GM23338 (cell line): ENCODE measurements around the gene TRAPPC12. TPM values are rescaled to one million over a fixed set of nuclear protein-coding genes. Genes with fewer than 3 reads are reported as not detected.
A peak's percentile ranks its signal among the peaks of the same experiment; 100 is the strongest.

Experiments
- ATAC-seq: fragments of 200-7000 bp; cut with Tn5 transposase; 3 replicates; pipeline ENCODE4 v1.9.1; 2020
- DNase-seq: peaks from one replicate; pipeline ENCODE4 v3.0.0-alpha.2; 2015; ENCODE audit warnings: low spot score
- H2AFZ ChIP-seq: fragments of 200-600 bp; sonication (generic); 2 replicates; pipeline ENCODE4 v1.8.0; 2016; ENCODE audit warnings: antibody characterized with exemption, mild to moderate bottlenecking, moderate library complexity
- H3F3A ChIP-seq: fragments of 200-600 bp; sonication (generic); replicated peaks from 2 replicates; pipeline ENCODE4 v1.8.0; 2017; ENCODE audit warnings: antibody characterized with exemption, mixed run types, low read depth
- H3K27ac ChIP-seq: fragments of 200-600 bp; sonication (generic); 2 replicates; pipeline ENCODE4 v1.6.1; 2016; ENCODE audit warnings: low read depth
- H3K27me3 ChIP-seq: fragments of 200-600 bp; sonication (generic); 2 replicates; pipeline ENCODE4 v1.8.0; 2016; ENCODE audit warnings: mild to moderate bottlenecking, mixed run types, moderate library complexity; ENCODE audit not compliant: insufficient read depth
- H3K36me3 ChIP-seq: fragments of 200-600 bp; sonication (generic); 2 replicates; pipeline ENCODE4 v1.8.0; 2016; ENCODE audit warnings: mild to moderate bottlenecking; ENCODE audit not compliant: insufficient read depth
- H3K4me1 ChIP-seq: fragments of 200-600 bp; sonication (generic); 2 replicates; pipeline ENCODE4 v1.8.0; 2016; ENCODE audit warnings: mild to moderate bottlenecking, moderate library complexity; ENCODE audit not compliant: insufficient read depth
- H3K4me2 ChIP-seq: fragments of 200-600 bp; sonication (generic); 2 replicates; pipeline ENCODE4 v1.7.1; 2017; ENCODE audit warnings: mixed run types
- H3K4me3 ChIP-seq: fragments of 200-600 bp; sonication (generic); 2 replicates; pipeline ENCODE4 v1.6.1; 2016; ENCODE audit warnings: mixed run types
- H3K79me2 ChIP-seq: fragments of 200-600 bp; sonication (generic); replicated peaks from 2 replicates; pipeline ENCODE4 v1.8.0; 2017; ENCODE audit warnings: mild to moderate bottlenecking; ENCODE audit not compliant: insufficient read depth
- H3K9me2 ChIP-seq: fragments of 200-600 bp; sonication (generic); 2 replicates; pipeline ENCODE4 v1.8.0; 2017; ENCODE audit not compliant: insufficient read depth
- H4K20me1 ChIP-seq: fragments of 200-600 bp; sonication (generic); replicated peaks from 2 replicates; pipeline ENCODE4 v1.8.0; 2017; ENCODE audit warnings: mild to moderate bottlenecking; ENCODE audit not compliant: insufficient read depth
- H3K27ac Mint-ChIP-seq: 2 replicates; pipeline ENCODE4 v1.8.0; 2020; ENCODE audit warnings: inconsistent platforms, mild to moderate bottlenecking, moderate library complexity, mixed read lengths
- H3K27me3 Mint-ChIP-seq: 3 replicates; pipeline ENCODE4 v1.8.0; 2022; ENCODE audit warnings: low read depth, mild to moderate bottlenecking, moderate library complexity, mixed read lengths, inconsistent platforms; ENCODE audit not compliant: insufficient read depth, poor library complexity
- H3K36me3 Mint-ChIP-seq: 3 replicates; pipeline ENCODE4 v1.8.0; 2021; ENCODE audit warnings: low read depth, mild to moderate bottlenecking, inconsistent platforms, moderate library complexity, mixed read lengths
- H3K4me1 Mint-ChIP-seq: 3 replicates; pipeline ENCODE4 v1.8.0; 2020; ENCODE audit warnings: mild to moderate bottlenecking, inconsistent platforms, mixed read lengths
- H3K4me3 Mint-ChIP-seq: 3 replicates; pipeline ENCODE4 v1.8.0; 2021; ENCODE audit warnings: moderate library complexity, mild to moderate bottlenecking, inconsistent platforms, mixed read lengths
- H3K9me3 Mint-ChIP-seq: 3 replicates; pipeline ENCODE4 v1.8.0; 2020; ENCODE audit warnings: moderate library complexity, mild to moderate bottlenecking, inconsistent platforms, mixed read lengths
- CREB1 ChIP-seq: fragments of 250-450 bp; sonication (Bioruptor Pico); IDR thresholded peaks from 2 replicates; pipeline ENCODE4 v1.5.0; 2020; ENCODE audit warnings: low read depth, mild to moderate bottlenecking, moderate library complexity
- EZH2 ChIP-seq: fragments of 200-600 bp; sonication (generic); IDR thresholded peaks from one replicate; pipeline ENCODE4 v1.8.0; 2017; ENCODE audit warnings: antibody characterized with exemption, mild to moderate bottlenecking, low read depth; ENCODE audit not compliant: unreplicated experiment
- EZH2phosphoT487 ChIP-seq: fragments of 200-600 bp; sonication (generic); IDR thresholded peaks from one replicate; pipeline ENCODE4 v1.8.1; 2018; ENCODE audit warnings: antibody characterized with exemption; ENCODE audit not compliant: unreplicated experiment
- JUNB ChIP-seq: IDR thresholded peaks from one replicate; pipeline ENCODE4 v1.6.1; 2016; ENCODE audit warnings: antibody characterized with exemption; ENCODE audit not compliant: unreplicated experiment
- NANOG ChIP-seq: IDR thresholded peaks from 2 replicates; pipeline ENCODE4 v1.6.1; 2016; ENCODE audit warnings: antibody characterized with exemption, borderline replicate concordance
- POLR2AphosphoS5 ChIP-seq: IDR thresholded peaks from 2 replicates; pipeline ENCODE4 v1.6.1; 2016; ENCODE audit warnings: antibody characterized with exemption, low read depth
- STAT1 ChIP-seq: IDR thresholded peaks from one replicate; pipeline ENCODE4 v1.6.1; 2016; ENCODE audit warnings: antibody characterized with exemption; ENCODE audit not compliant: unreplicated experiment
- ZNF114 ChIP-seq: fragments of 250-450 bp; sonication (Bioruptor Pico); IDR thresholded peaks from 2 replicates; pipeline ENCODE4 v1.5.0; 2020; ENCODE audit warnings: mild to moderate bottlenecking, moderate library complexity
- ZNF331 ChIP-seq: fragments of 250-450 bp; sonication (Bioruptor Pico); IDR thresholded peaks from 2 replicates; pipeline ENCODE4 v1.5.0; 2020; ENCODE audit warnings: low read depth, mild to moderate bottlenecking, moderate library complexity
- polyA plus RNA-seq: library from polyadenylated mRNA; unstranded; fragments of >200 nt; fragmentation: Nextera tagmentation; extraction: Ambion mirVana; gene quantifications from 2 replicates; pipeline ENCODE4 v1.2.1, GENCODE V29; 2016
- total RNA-seq: library from RNA; depleted of rRNA; stranded (reverse); fragments of >200 nt; shearing (Covaris generic); gene quantifications from 2 replicates; pipeline ENCODE4 v1.2.3, GENCODE V29; 2014
- TF ChIP-seq, protein P1 (sequence below): IDR thresholded peaks from one replicate; pipeline ENCODE4 v1.6.1; 2018; ENCODE audit warnings: antibody characterized with exemption; ENCODE audit not compliant: unreplicated experiment
- TF ChIP-seq, protein P2 (sequence below): IDR thresholded peaks from 2 replicates; pipeline ENCODE4 v1.6.1; 2016; ENCODE audit warnings: antibody characterized with exemption
- TF ChIP-seq, protein P3 (sequence below): fragments of 250-450 bp; sonication (Bioruptor Pico); IDR thresholded peaks from 2 replicates; pipeline ENCODE4 v1.5.0; 2020; ENCODE audit warnings: mild to moderate bottlenecking, moderate library complexity
- TF ChIP-seq, protein P4 (sequence below), 2 experiments: fragments of 200-600 bp in 1 of 2; sonication (generic) in 1 of 2; conservative IDR thresholded peaks; 2 replicates each; pipeline versions ENCODE4 v1.5.1 to v1.6.1; 2016 to 2017; ENCODE audit warnings: antibody characterized with exemption in 2 of 2, low read depth in 2 of 2, mild to moderate bottlenecking in 2 of 2, moderate library complexity in 1 of 2

The TRAPPC12 gene
- total and polyA plus RNA-seq, 2 experiments from 2014 or later: 48.9 to 57.7 TPM

DNA sequence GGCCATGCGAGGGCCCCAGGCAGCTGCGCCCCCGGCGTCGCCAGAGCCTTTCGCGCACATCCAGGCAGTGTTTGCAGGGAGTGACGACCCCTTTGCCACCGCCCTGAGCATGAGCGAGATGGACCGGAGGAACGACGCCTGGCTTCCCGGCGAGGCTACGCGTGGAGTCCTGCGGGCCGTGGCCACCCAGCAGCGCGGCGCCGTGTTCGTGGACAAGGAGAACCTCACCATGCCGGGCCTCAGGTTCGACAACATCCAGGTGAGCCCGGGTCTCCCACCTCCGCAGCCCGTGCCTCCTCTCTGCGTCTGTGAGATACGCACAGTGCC is 8.9 kb downstream of the TRAPPC12 start:
- H3K27ac ChIP-seq: no peak overlapping the region
- peaks cover 43% of the 10 kb centered on the region for H3K79me2 ChIP-seq

More for the DNA sequence above, 8.9 kb downstream of the TRAPPC12 start:
- DNase-seq (no peak), ATAC-seq (peak; percentile 38; the same call in 2 of the 3 replicates)
- Mint-ChIP-seq H3K36me3 (peaks cover 37% of the 10 kb centered on the region), H3K27me3 (peaks cover 3% of the 10 kb centered on the region), H3K4me3 (no peak overlapping the region), H3K4me1 (no peaks in the 10 kb centered on the region), H3K9me3 (no peaks in the 10 kb centered on the region), H3K27ac (no peak overlapping the region)
- Histone ChIP-seq H3K4me2 (no peak overlapping the region), H3K9me2 (no peaks in the 10 kb centered on the region), H4K20me1 (peaks cover 11% of the 10 kb centered on the region; the same call in 1 of the 2 replicates), H2AFZ (no peak overlapping the region), H3K36me3 (peaks cover 29% of the 10 kb centered on the region), H3K27me3 (no peaks in the 10 kb centered on the region), H3K4me3 (no peak overlapping the region), H3F3A (no peaks in the 10 kb centered on the region), H3K4me1 (no peaks in the 10 kb centered on the region)
- TF ChIP-seq POLR2AphosphoS5 (no peak), ZNF331 (CRISPR knock-in tag) (no peak), CREB1 (CRISPR knock-in tag) (no peak), EZH2phosphoT487 (no peak), ZNF114 (CRISPR knock-in tag) (no peak), NANOG (no peak), EZH2 (no peak), STAT1 (no peak), JUNB (no peak)
- TF ChIP-seq, protein P1, sequence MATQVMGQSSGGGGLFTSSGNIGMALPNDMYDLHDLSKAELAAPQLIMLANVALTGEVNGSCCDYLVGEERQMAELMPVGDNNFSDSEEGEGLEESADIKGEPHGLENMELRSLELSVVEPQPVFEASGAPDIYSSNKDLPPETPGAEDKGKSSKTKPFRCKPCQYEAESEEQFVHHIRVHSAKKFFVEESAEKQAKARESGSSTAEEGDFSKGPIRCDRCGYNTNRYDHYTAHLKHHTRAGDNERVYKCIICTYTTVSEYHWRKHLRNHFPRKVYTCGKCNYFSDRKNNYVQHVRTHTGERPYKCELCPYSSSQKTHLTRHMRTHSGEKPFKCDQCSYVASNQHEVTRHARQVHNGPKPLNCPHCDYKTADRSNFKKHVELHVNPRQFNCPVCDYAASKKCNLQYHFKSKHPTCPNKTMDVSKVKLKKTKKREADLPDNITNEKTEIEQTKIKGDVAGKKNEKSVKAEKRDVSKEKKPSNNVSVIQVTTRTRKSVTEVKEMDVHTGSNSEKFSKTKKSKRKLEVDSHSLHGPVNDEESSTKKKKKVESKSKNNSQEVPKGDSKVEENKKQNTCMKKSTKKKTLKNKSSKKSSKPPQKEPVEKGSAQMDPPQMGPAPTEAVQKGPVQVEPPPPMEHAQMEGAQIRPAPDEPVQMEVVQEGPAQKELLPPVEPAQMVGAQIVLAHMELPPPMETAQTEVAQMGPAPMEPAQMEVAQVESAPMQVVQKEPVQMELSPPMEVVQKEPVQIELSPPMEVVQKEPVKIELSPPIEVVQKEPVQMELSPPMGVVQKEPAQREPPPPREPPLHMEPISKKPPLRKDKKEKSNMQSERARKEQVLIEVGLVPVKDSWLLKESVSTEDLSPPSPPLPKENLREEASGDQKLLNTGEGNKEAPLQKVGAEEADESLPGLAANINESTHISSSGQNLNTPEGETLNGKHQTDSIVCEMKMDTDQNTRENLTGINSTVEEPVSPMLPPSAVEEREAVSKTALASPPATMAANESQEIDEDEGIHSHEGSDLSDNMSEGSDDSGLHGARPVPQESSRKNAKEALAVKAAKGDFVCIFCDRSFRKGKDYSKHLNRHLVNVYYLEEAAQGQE: no peak
- TF ChIP-seq, protein P2, sequence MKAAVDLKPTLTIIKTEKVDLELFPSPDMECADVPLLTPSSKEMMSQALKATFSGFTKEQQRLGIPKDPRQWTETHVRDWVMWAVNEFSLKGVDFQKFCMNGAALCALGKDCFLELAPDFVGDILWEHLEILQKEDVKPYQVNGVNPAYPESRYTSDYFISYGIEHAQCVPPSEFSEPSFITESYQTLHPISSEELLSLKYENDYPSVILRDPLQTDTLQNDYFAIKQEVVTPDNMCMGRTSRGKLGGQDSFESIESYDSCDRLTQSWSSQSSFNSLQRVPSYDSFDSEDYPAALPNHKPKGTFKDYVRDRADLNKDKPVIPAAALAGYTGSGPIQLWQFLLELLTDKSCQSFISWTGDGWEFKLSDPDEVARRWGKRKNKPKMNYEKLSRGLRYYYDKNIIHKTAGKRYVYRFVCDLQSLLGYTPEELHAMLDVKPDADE: no peak
- TF ChIP-seq, protein P3, sequence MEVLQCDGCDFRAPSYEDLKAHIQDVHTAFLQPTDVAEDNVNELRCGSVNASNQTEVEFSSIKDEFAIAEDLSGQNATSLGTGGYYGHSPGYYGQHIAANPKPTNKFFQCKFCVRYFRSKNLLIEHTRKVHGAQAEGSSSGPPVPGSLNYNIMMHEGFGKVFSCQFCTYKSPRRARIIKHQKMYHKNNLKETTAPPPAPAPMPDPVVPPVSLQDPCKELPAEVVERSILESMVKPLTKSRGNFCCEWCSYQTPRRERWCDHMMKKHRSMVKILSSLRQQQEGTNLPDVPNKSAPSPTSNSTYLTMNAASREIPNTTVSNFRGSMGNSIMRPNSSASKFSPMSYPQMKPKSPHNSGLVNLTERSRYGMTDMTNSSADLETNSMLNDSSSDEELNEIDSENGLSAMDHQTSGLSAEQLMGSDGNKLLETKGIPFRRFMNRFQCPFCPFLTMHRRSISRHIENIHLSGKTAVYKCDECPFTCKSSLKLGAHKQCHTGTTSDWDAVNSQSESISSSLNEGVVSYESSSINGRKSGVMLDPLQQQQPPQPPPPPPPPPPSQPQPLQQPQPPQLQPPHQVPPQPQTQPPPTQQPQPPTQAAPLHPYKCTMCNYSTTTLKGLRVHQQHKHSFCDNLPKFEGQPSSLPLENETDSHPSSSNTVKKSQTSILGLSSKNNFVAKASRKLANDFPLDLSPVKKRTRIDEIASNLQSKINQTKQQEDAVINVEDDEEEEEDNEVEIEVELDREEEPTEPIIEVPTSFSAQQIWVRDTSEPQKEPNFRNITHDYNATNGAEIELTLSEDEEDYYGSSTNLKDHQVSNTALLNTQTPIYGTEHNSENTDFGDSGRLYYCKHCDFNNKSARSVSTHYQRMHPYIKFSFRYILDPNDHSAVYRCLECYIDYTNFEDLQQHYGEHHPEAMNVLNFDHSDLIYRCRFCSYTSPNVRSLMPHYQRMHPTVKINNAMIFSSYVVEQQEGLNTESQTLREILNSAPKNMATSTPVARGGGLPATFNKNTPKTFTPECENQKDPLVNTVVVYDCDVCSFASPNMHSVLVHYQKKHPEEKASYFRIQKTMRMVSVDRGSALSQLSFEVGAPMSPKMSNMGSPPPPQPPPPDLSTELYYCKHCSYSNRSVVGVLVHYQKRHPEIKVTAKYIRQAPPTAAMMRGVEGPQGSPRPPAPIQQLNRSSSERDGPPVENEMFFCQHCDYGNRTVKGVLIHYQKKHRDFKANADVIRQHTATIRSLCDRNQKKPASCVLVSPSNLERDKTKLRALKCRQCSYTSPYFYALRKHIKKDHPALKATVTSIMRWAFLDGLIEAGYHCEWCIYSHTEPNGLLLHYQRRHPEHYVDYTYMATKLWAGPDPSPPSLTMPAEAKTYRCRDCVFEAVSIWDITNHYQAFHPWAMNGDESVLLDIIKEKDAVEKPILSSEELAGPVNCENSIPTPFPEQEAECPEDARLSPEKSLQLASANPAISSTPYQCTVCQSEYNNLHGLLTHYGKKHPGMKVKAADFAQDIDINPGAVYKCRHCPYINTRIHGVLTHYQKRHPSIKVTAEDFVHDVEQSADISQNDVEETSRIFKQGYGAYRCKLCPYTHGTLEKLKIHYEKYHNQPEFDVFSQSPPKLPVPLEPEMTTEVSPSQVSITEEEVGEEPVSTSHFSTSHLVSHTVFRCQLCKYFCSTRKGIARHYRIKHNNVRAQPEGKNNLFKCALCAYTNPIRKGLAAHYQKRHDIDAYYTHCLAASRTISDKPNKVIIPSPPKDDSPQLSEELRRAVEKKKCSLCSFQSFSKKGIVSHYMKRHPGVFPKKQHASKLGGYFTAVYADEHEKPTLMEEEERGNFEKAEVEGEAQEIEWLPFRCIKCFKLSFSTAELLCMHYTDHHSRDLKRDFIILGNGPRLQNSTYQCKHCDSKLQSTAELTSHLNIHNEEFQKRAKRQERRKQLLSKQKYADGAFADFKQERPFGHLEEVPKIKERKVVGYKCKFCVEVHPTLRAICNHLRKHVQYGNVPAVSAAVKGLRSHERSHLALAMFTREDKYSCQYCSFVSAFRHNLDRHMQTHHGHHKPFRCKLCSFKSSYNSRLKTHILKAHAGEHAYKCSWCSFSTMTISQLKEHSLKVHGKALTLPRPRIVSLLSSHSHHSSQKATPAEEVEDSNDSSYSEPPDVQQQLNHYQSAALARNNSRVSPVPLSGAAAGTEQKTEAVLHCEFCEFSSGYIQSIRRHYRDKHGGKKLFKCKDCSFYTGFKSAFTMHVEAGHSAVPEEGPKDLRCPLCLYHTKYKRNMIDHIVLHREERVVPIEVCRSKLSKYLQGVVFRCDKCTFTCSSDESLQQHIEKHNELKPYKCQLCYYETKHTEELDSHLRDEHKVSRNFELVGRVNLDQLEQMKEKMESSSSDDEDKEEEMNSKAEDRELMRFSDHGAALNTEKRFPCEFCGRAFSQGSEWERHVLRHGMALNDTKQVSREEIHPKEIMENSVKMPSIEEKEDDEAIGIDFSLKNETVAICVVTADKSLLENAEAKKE: no peak
- TF ChIP-seq, protein P4, sequence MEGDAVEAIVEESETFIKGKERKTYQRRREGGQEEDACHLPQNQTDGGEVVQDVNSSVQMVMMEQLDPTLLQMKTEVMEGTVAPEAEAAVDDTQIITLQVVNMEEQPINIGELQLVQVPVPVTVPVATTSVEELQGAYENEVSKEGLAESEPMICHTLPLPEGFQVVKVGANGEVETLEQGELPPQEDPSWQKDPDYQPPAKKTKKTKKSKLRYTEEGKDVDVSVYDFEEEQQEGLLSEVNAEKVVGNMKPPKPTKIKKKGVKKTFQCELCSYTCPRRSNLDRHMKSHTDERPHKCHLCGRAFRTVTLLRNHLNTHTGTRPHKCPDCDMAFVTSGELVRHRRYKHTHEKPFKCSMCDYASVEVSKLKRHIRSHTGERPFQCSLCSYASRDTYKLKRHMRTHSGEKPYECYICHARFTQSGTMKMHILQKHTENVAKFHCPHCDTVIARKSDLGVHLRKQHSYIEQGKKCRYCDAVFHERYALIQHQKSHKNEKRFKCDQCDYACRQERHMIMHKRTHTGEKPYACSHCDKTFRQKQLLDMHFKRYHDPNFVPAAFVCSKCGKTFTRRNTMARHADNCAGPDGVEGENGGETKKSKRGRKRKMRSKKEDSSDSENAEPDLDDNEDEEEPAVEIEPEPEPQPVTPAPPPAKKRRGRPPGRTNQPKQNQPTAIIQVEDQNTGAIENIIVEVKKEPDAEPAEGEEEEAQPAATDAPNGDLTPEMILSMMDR (conservative IDR thresholded peaks at IDR 0.05; ENCODE audit: low read depth in 2 of 2): no peak
